HEK293T (cell line): ENCODE results near the gene DNAJC4.

Experiments
- BHLHE40 ChIP-seq: fragments of 450-650 bp; IDR thresholded peaks from 2 replicates; pipeline ENCODE4 v1.6.1; 2016; ENCODE audit warnings: mild to moderate bottlenecking, moderate library complexity, borderline replicate concordance
- ELF4 ChIP-seq: fragments of 450-650 bp; IDR thresholded peaks from 2 replicates; pipeline ENCODE4 v1.6.1; 2017; ENCODE audit warnings: antibody characterized with exemption
- FOXA1 ChIP-seq: fragments of 450-650 bp; IDR thresholded peaks from 2 replicates; pipeline ENCODE4 v1.6.1; 2016; ENCODE audit warnings: mild to moderate bottlenecking
- FOXK2 ChIP-seq: fragments of 450-650 bp; IDR thresholded peaks from 2 replicates; pipeline ENCODE4 v1.6.1; 2016; ENCODE audit warnings: mild to moderate bottlenecking
- FOXM1 ChIP-seq: fragments of 450-650 bp; IDR thresholded peaks from 2 replicates; pipeline ENCODE4 v1.6.1; 2017; ENCODE audit warnings: mild to moderate bottlenecking, borderline replicate concordance
- L3MBTL2 ChIP-seq: fragments of 450-650 bp; conservative IDR thresholded peaks from 2 replicates; pipeline ENCODE4 v1.6.1; 2016; ENCODE audit warnings: mild to moderate bottlenecking
- PKNOX1 ChIP-seq: fragments of 450-650 bp; IDR thresholded peaks from 2 replicates; pipeline ENCODE4 v1.6.1; 2016
- SP1 ChIP-seq: fragments of 450-650 bp; IDR thresholded peaks from 2 replicates; pipeline ENCODE4 v1.6.1; 2017

GRCh38 chr11:64239662-64240434 is 9.5 kb downstream of the DNAJC4 start:
- TF ChIP-seq SP1: no peak
- no peak for TF ChIP-seq BHLHE40
- no peak for TF ChIP-seq FOXA1
- no peak for TF ChIP-seq ELF4
- TF ChIP-seq PKNOX1: no peak
- TF ChIP-seq FOXM1: no peak
- TF ChIP-seq FOXK2: no peak
- TF ChIP-seq L3MBTL2: no peak
